Prostate gland (tissue), 2 donors: ENCODE measurements around the gene DBT.

ENCODE experiments used
- POLR2A ChIP-seq: fragments of 450-650 bp; IDR thresholded peaks from one replicate; pipeline ENCODE4 v1.6.1; 2016; ENCODE audit warnings: antibody characterized with exemption, mild to moderate bottlenecking
- POLR2AphosphoS5 ChIP-seq: sonication (generic); formaldehyde crosslinking; IDR thresholded peaks from one replicate; pipeline ENCODE4 v1.6.1; 2017; ENCODE audit warnings: antibody characterized with exemption
- TF ChIP-seq, protein P1 (sequence below), 4 experiments: fragments of 200-600 bp in 2 of 4; fragments of 450-650 bp in 2 of 4; sonication (generic) in 2 of 4; IDR thresholded peaks; 1 replicate in 3 of 4; 2 replicates in 1 of 4; pipeline ENCODE4 v1.5.1; 2016 to 2019; ENCODE audit warnings: antibody characterized with exemption in 4 of 4, mild to moderate bottlenecking in 2 of 4, moderate library complexity in 2 of 4

- TF ChIP-seq, protein P1, sequence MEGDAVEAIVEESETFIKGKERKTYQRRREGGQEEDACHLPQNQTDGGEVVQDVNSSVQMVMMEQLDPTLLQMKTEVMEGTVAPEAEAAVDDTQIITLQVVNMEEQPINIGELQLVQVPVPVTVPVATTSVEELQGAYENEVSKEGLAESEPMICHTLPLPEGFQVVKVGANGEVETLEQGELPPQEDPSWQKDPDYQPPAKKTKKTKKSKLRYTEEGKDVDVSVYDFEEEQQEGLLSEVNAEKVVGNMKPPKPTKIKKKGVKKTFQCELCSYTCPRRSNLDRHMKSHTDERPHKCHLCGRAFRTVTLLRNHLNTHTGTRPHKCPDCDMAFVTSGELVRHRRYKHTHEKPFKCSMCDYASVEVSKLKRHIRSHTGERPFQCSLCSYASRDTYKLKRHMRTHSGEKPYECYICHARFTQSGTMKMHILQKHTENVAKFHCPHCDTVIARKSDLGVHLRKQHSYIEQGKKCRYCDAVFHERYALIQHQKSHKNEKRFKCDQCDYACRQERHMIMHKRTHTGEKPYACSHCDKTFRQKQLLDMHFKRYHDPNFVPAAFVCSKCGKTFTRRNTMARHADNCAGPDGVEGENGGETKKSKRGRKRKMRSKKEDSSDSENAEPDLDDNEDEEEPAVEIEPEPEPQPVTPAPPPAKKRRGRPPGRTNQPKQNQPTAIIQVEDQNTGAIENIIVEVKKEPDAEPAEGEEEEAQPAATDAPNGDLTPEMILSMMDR (IDR thresholded peaks at IDR 0.05): no peak
- TF ChIP-seq POLR2A (no peak), POLR2AphosphoS5 (no peak)
These were observed 81.6 kb downstream of the DBT start for GRCh38 chr1:100168051-100168450.
